Nephron (organoid): ENCODE data around the gene LMO3.
A peak's percentile ranks its signal among the peaks of the same experiment; 100 is the strongest.

Source experiments
- H3K27ac Mint-ChIP-seq, 3 experiments: 2 replicates each; pipeline ENCODE4 v1.8.0; 2020; ENCODE audit warnings: mixed read lengths in 3 of 3, mild to moderate bottlenecking in 2 of 3, moderate library complexity in 1 of 3
- H3K27me3 Mint-ChIP-seq: 2 replicates; pipeline ENCODE4 v1.8.0; 2021; ENCODE audit warnings: low read depth, mild to moderate bottlenecking, moderate library complexity, mixed read lengths
- H3K36me3 Mint-ChIP-seq: 2 replicates; pipeline ENCODE4 v1.8.0; 2020; ENCODE audit warnings: low read depth, mixed read lengths
- H3K4me1 Mint-ChIP-seq: 2 replicates; pipeline ENCODE4 v1.8.0; 2020; ENCODE audit warnings: mixed read lengths
- H3K4me3 Mint-ChIP-seq, 3 experiments: 2 replicates each; pipeline ENCODE4 v1.8.0; 2020; ENCODE audit warnings: mild to moderate bottlenecking in 3 of 3, mixed read lengths in 3 of 3, moderate library complexity in 2 of 3
- H3K9me3 Mint-ChIP-seq: 2 replicates; pipeline ENCODE4 v1.8.0; 2020; ENCODE audit warnings: mixed read lengths
- TF ChIP-seq, protein P1 (sequence below), 3 experiments: fragments of 200-600 bp; sonication (generic); IDR thresholded peaks; one replicate each; pipeline ENCODE4 v1.5.0; 2021; ENCODE audit warnings: antibody characterized with exemption in 3 of 3; ENCODE audit not compliant: unreplicated experiment in 3 of 3

LMO3 gene

DNA sequence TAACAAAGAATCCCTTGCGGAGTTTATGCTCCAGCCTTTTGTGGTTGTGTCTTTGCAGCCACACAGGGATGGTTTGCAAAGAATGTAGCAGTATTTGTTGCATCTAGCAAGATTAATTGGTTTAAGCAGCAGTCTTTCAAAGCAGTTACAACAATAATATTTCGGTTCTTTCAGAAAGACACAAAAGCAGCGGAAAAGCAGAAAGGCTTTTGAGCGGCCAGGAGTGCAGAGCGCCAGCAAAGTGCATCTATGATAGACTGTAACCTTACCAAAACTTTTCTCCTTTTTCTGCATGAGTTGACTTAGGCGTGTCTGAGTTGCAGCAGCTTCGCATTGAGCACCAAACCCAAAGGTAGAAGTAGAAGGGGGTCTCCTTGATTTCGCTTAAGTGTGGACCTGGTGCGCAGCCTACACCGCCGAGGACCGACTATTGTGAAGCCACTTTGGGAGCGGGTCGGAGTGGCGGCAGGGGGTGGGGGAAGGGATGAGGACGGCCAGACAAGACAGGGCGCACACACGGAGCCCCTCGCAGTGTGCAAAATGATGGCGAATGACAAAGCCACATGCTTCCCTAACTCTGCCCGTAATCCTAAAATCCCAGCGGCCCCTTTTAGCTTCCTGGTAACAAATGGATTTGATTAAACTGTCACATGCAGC lies 1.2 kb downstream of the LMO3 start:
- H3K36me3 Mint-ChIP-seq, result no peaks in the 10 kb centered on the region
- H3K4me1 Mint-ChIP-seq, result peaks cover 50% of the 10 kb centered on the region
- TF ChIP-seq, protein P1, sequence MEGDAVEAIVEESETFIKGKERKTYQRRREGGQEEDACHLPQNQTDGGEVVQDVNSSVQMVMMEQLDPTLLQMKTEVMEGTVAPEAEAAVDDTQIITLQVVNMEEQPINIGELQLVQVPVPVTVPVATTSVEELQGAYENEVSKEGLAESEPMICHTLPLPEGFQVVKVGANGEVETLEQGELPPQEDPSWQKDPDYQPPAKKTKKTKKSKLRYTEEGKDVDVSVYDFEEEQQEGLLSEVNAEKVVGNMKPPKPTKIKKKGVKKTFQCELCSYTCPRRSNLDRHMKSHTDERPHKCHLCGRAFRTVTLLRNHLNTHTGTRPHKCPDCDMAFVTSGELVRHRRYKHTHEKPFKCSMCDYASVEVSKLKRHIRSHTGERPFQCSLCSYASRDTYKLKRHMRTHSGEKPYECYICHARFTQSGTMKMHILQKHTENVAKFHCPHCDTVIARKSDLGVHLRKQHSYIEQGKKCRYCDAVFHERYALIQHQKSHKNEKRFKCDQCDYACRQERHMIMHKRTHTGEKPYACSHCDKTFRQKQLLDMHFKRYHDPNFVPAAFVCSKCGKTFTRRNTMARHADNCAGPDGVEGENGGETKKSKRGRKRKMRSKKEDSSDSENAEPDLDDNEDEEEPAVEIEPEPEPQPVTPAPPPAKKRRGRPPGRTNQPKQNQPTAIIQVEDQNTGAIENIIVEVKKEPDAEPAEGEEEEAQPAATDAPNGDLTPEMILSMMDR (IDR thresholded peaks at IDR 0.05; ENCODE audit: unreplicated experiment in 3 of 3), result no peak
- peak overlapping the region; percentile 83 to 87 (median 86) for H3K4me3 Mint-ChIP-seq
- no peak overlapping the region for H3K27ac Mint-ChIP-seq
- no peaks in the 10 kb centered on the region for H3K9me3 Mint-ChIP-seq
- H3K27me3 Mint-ChIP-seq, result peaks cover 75% of the 10 kb centered on the region

DNA sequence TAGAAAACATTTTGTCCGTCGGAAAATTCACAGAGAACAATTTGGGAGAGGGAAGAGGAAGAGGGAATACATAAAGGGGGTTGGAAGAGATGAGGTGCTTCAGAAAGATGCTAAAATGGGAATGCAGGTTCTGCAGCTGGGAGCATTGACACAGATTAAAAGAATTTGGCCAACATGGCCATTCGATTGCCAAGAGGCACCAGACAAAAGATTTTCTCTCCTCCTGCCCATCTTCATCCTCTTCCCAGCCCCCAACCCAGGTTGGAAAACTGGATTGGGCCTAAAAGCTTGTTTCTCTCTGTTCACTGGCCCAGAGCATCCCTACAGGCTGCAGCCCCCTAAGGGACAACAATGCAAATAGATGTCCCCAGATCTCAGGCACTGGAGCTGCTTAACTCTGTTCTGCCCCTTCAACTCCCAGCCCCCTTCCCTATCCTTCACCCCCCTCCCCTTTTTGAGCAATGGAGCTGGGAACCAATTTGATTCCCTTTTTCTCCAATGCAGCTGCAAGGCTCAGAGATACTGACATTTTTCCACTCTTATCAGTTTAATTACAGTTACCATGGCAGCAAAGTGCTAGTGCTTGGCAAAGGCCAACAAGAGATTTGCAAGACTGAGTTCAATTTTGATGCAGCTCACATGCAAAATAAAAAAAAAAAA lies 1.9 kb downstream of the LMO3 start:
- Mint-ChIP-seq H3K27me3 (peaks cover 68% of the 10 kb centered on the region), H3K4me3 (peak overlapping the region; percentile 83 to 87 (median 86)), H3K4me1 (peaks cover 45% of the 10 kb centered on the region), H3K9me3 (no peaks in the 10 kb centered on the region), H3K36me3 (no peaks in the 10 kb centered on the region), H3K27ac (no peak overlapping the region)
- TF ChIP-seq, protein P1 (IDR thresholded peaks at IDR 0.05; ENCODE audit: unreplicated experiment in 3 of 3), result no peak

DNA sequence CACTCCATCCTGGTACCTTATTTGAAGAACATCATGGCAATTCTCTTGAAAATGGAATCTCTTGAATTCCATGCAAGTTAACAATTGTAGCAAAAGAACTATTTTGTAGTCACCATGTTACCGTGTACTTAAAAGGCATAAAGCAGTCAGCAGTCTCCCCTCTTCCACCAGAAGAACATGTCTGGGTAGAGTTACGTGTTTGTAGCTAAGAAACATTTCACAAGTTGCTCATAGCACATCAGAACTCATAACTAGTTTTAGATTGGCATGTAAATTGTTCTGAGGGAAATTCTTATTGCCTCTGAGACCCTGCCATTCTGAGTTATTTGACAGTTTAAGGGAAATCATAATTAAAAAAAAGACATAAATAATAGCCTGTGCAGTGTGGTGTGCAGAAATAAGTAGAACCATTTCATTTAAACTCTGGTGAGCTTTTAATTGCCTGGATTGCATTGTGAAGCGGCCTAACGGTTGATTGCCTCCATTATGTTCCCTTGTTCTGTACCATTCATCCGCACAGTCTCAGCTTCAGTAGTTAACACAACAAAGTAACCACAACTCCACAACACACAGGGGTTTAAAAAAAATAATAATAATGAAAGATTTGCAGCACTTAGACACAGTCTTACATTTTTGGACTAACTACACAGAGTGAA lies 2.6 kb downstream of the LMO3 start:
- no peaks in the 10 kb centered on the region for H3K9me3 Mint-ChIP-seq
- H3K27me3 Mint-ChIP-seq, result peaks cover 61% of the 10 kb centered on the region
- peaks cover 44% of the 10 kb centered on the region for H3K4me1 Mint-ChIP-seq
- H3K36me3 Mint-ChIP-seq, result no peaks in the 10 kb centered on the region
- TF ChIP-seq, protein P1 (IDR thresholded peaks at IDR 0.05; ENCODE audit: unreplicated experiment in 3 of 3), result no peak
- no peak overlapping the region for H3K27ac Mint-ChIP-seq
- H3K4me3 Mint-ChIP-seq, result peak overlapping the region in 2 of 3 experiments; percentile 3 to 4

DNA sequence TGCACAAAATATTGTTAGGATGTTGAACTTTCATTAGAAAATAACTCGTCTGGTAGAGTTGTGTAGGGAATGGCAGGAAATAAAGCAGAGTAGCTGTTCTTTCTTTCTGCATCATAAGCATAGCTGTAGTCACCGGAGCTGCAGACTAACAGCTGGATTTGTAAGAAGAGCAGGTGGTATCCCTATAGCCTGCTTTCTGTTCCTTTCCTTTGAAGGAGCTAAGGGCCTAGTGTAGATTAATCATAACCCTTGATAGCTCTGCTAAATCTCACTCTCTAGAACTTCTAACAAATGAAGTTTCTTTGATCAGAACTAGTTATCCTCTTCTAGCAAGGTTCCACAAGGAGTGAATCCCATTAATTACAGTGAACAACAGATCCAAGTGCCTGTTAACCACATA lies 3.5 kb downstream of the LMO3 start:
- TF ChIP-seq, protein P1 (IDR thresholded peaks at IDR 0.05; ENCODE audit: unreplicated experiment in 3 of 3), result no peak
- Mint-ChIP-seq H3K4me1 (peaks cover 39% of the 10 kb centered on the region), H3K27me3 (peaks cover 57% of the 10 kb centered on the region), H3K27ac (no peak overlapping the region), H3K9me3 (no peaks in the 10 kb centered on the region), H3K4me3 (no peak overlapping the region), H3K36me3 (no peaks in the 10 kb centered on the region)

DNA sequence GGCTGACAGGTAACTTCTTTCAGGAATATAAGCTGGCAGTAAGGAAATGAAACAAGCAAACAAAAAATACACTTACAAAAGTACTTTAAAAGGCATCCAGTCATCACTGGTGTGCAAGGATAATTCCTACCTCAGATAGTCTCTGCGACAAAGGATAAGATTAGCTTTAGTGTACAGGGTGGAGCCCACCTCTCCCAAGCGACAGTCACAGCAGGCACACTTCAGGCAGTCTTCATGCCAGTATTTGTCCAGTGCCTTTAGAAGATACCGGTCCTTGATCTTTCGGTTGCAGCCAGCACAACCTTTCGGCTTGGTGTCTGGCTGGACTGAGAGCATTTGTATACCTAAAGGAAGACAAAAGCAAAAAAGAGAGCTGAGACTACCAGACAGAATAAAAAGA lies 5.4 kb downstream of the LMO3 start:
- Mint-ChIP-seq H3K4me3 (no peak overlapping the region), H3K4me1 (peaks cover 29% of the 10 kb centered on the region), H3K27ac (no peak overlapping the region), H3K36me3 (no peaks in the 10 kb centered on the region), H3K9me3 (no peaks in the 10 kb centered on the region), H3K27me3 (peaks cover 44% of the 10 kb centered on the region)
- TF ChIP-seq, protein P1 (IDR thresholded peaks at IDR 0.05; ENCODE audit: unreplicated experiment in 3 of 3), result no peak
